Fibroblast of villous mesenchyme (primary cell): ENCODE data around the gene UBE3D. TPM values are rescaled to one million over a fixed set of nuclear protein-coding genes. Genes with fewer than 3 reads are reported as not detected.

Experiments used
- DNase-seq: peaks from one replicate; pipeline ENCODE4 v3.0.0-alpha.2; 2010; ENCODE audit warnings: low read depth
- H3K4me3 ChIP-seq: 2 replicates; pipeline ENCODE4 v1.5.1; 2011; ENCODE audit warnings: low read depth, mild to moderate bottlenecking, low read length
- CTCF ChIP-seq: IDR thresholded peaks from 2 replicates; pipeline ENCODE4 v1.5.1; 2012; ENCODE audit warnings: low read depth, mild to moderate bottlenecking, low read length; ENCODE audit not compliant: insufficient read depth
- total RNA-seq: library from RNA; depleted of rRNA; stranded (reverse); fragments of >200 nt; gene quantifications from 2 replicates; pipeline ENCODE4 v1.2.3, GENCODE V29; 2012

UBE3D gene
- total RNA-seq, 1 donor: 9.5 TPM

- no peak overlapping the region for H3K4me3 ChIP-seq
- DNase-seq: no peak
- no peak for TF ChIP-seq CTCF
Measured at GRCh38 chr6:83006270-83006905, 59.3 kb downstream of the UBE3D start.

DNA sequence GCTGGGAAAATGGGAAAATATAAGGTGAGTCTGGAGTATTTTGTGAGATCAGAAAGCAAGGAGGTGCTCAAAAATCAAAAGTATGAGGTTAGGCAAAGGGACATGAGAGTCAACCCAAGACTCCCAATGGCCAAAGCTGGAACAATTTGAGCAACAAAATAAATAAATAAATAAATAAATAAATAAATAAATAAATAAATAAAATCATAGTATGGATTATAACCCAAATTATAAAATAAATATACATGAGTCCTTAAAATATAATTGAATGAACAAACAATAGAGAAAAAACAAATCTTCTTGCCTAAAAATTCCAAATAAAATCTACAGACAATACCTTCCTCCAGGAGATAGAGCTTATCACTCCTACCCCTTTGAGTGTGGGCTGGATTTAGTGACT, 69.5 kb downstream of the UBE3D start:
- no peak for TF ChIP-seq CTCF
- DNase-seq: no peak
- no peak overlapping the region for H3K4me3 ChIP-seq

DNA sequence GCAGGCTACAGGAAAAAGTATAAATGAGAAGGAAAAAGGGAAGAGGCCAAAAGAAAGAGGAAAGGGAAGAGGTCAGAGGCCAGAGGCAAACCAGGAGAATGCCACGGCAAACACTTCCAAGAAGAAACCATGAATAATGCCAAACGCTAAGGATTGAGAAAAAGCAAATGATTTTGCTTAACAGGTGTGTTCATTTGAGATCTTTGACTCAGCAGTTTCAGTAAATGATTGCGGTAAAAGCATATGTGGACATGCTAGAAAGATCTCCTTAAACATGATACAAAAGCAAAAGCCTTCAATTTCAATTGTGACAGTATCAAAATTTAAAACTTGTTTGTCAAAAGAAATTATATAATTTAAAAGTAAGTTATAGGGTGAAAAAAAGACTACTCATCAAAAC, 70.6 kb downstream of the UBE3D start:
- no peak for TF ChIP-seq CTCF
- no peak for DNase-seq
- no peak overlapping the region for H3K4me3 ChIP-seq

DNA sequence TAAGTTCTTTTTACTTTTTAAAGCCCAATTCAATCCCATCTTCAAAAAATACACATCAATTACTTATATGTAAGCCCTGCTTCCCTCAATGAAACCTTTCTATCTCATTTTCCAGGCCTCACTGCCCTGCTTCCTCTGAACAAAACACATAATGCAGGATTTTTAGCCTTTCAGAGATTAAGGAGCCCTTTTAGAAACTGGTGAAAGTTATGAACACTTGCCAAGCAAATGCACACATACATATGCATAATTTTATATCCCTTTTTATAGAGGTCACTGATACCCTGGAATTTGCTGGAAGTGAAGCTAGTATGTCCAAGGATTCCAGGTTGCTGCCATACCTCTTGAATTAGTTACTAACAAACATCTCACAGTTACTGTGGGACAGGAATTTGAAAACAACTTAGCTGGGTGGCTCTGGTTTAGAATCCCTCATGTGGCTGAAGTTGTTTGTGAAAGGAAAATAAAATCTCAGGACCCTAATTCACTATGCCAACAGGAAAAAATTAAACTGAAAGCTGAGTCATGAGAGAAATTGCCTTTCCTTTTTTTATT, 75.8 kb downstream of the UBE3D start:
- DNase-seq: peak; percentile 49
- no peak overlapping the region for H3K4me3 ChIP-seq
- TF ChIP-seq CTCF: no peak

GRCh38 chr6:82988930-82989351, 76.7 kb downstream of the UBE3D start:
- H3K4me3 ChIP-seq: no peak overlapping the region
- peak; percentile 74 for DNase-seq
- no peak for TF ChIP-seq CTCF

GRCh38 chr6:82987951-82988350, 77.7 kb downstream of the UBE3D start:
- no peak for DNase-seq
- no peak for TF ChIP-seq CTCF
- no peak overlapping the region for H3K4me3 ChIP-seq

DNA sequence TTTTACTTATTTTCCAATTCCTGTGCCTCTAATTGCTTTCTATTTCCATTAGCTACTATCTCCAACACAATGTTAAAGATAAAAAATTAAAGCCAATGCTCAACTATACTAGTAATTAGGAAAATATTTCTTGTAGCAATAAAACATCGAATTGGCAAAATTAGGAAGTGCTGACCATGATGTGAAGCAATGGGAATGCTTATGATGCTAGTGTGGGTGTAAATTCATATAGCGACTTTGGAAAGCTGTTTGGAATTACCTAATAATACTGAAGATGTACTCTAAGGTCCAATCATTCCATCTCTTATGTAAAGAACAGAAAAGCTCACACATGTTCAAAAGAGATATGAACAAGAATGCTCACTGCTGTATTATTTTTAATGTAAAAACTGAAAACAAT, 78.2 kb downstream of the UBE3D start:
- no peak overlapping the region for H3K4me3 ChIP-seq
- TF ChIP-seq CTCF: no peak
- DNase-seq: no peak
